Activated CD4-positive, alpha-beta T cell treated with anti-CD3 and anti-CD28 coated beads, Interleukin-2, Interleukin-6, amounts not matched to agents 100 ng/mL and 50 ng/mL, durations not matched to agents 16 hours and 8 hours (primary cell): Measurements from ENCODE around the gene KRT20.
"Not testable (repeated sequence)": the region's sequence is repeated elsewhere in the genome, so short reads cannot be mapped to it uniquely, and the experiment has no call there.

Experiments
- DNase-seq: peaks from one replicate; pipeline ENCODE4 v3.0.0-alpha.2; 2020

KRT20 gene

GRCh38 chr17:40884708-40885512, at the start of gene KRT20:
KRT20 (minus strand) TSS chr17:40885242; CDS start chr17:40885185, 57 bp downstream.
- no peak for DNase-seq

- no peak for DNase-seq
Observed at GRCh38 chr17:40932608-40933007, 47.6 kb upstream of the KRT20 start.

GRCh38 chr17:40931311-40931710, 46.3 kb upstream of the KRT20 start:
- no peak for DNase-seq

GRCh38 chr17:40926341-40926740, 41.3 kb upstream of the KRT20 start:
- DNase-seq, result no peak

DNA sequence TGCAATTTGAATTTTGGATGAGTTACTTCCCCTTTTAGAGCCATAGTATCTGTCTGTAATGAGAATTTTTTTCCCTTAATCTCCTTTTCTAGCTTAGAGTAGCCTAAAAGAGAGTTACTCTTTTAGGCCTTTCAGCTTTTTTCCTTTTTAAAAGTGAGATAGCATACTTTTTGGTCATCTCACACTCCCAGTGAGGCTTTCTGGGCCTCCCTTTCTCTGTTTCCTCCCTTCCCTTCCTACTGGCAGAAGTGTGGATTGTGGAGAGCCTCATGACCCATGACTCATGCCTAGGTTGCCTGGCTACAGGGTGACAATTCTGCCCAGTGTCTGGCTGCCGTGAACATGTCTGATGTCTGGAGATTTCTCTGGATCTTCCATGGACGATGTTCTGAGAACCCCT, 37.2 kb upstream of the KRT20 start:
- DNase-seq, result no peak

DNA sequence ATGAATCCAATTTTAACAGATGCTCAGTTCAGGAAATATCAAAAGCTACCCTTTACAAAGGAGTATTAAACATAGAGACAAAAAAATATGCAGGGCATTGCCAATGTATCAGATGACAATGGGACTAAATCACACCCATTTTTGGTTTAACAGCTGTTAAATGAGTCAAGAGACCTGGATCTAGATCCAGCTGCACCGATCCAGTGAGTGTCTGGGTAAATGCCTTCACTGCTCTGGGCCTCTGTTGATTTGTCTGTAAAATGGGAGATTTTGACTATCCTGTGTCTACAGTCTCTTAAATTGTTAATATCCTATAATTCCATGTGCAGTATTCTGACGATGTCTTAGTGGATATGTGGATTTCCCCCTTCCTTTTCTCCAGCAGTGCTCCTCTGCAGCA, 36.0 kb upstream of the KRT20 start:
- DNase-seq, result no peak

- DNase-seq, result not testable (repeated sequence)
Observed at GRCh38 chr17:40917116-40917515, 32.1 kb upstream of the KRT20 start.

DNA sequence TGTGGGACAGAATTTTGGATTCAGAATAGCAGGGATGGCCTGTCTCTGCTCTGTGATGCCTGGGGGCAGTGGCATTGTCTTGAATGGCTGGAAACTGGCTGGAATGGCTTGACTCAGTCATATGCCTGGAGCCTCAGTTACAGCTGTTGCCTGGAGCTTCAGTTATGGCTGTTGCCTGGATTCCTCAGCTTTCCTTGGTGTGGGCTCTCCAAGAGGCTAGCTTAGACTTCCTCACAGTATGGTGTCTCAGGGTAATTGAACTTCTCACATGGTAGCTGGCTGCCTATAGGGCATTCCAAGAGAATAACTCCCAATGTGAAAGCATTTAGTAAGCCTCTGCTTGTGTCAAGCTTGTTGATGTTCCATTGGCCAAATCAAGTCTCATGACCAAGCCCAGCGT, 31.3 kb upstream of the KRT20 start:
- no peak for DNase-seq

DNA sequence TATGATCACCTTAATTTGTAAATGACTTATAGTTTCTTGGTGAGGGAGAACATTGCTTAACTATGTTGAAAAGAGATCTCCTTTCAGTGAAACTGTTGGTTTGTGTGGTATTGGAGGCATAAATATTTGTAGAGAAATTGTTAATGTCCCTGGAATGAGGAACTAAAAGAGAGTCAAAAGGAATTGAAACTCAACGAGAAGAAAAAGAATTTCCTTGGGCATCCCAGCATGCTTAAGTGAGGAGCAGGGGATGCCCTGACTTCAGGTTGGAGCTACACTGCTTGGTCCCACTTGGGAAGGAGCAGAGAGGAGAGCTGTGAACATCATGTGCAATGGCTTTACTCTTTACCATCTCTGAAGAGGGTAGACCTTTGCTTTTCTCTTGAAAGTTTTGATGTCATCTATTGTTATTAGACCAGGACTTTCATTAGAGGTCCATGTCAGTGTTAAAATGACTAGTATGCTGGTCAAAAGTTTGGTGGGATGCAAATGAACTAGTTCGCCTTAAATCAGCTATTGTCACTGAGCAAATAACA, 30.7 kb upstream of the KRT20 start:
- no peak for DNase-seq

- DNase-seq, result peak; percentile 43
Observed at GRCh38 chr17:40915199-40915661, 30.2 kb upstream of the KRT20 start.

GRCh38 chr17:40914075-40914855, 29.2 kb upstream of the KRT20 start:
- DNase-seq, result no peak

- DNase-seq, result no peak
Observed at GRCh38 chr17:40912486-40913210, 27.6 kb upstream of the KRT20 start.

- no peak for DNase-seq
Observed at GRCh38 chr17:40910441-40910841, 25.4 kb upstream of the KRT20 start.

GRCh38 chr17:40909755-40910154, 24.7 kb upstream of the KRT20 start:
- DNase-seq, result no peak

GRCh38 chr17:40909351-40909750, 24.3 kb upstream of the KRT20 start:
- DNase-seq, result peak; percentile 79

DNA sequence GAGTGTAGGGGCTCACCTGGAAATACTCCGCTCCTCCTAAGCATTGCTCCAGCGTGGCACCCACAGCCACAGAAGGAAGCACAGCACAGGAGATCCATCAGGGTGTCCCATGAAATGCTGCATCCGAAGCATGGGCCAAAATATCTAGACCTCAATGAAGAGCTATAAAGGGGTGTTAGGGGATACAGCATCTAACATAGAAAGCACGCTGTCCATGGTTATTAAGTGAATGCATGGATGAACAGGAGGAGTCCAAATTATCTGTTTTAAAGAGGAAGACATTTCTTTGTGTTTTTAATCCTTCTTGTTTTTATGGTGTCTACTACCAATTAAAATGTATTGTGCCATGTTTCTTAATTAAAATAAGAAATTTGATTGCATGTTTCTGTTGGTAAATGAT, 21.6 kb upstream of the KRT20 start:
- no peak for DNase-seq

GRCh38 chr17:40905370-40905769, 20.3 kb upstream of the KRT20 start:
- no peak for DNase-seq

GRCh38 chr17:40903129-40903847, 18.2 kb upstream of the KRT20 start:
- peak; percentile 4 for DNase-seq

DNA sequence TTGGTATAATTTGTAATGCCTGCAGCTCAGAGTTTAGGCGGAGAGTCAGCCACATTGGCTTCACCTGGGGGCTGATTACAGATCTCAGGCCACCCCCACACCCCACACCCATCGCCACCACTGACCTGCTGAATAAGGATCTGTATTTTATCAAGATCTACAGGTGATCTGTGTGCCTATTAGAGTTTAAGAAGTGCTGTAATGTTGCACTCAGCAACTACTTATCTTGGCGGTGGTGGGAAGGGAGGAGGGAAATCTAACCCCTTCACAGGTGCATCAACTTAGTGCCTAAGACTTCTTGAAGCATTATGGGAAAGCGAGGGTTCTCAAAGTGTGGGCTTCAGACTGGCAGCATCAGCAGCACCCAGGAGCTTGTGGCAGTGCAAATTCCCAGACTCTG, 17.5 kb upstream of the KRT20 start:
- DNase-seq, result no peak

GRCh38 chr17:40901981-40902474, 17.0 kb upstream of the KRT20 start:
- peak; percentile 9 for DNase-seq

DNA sequence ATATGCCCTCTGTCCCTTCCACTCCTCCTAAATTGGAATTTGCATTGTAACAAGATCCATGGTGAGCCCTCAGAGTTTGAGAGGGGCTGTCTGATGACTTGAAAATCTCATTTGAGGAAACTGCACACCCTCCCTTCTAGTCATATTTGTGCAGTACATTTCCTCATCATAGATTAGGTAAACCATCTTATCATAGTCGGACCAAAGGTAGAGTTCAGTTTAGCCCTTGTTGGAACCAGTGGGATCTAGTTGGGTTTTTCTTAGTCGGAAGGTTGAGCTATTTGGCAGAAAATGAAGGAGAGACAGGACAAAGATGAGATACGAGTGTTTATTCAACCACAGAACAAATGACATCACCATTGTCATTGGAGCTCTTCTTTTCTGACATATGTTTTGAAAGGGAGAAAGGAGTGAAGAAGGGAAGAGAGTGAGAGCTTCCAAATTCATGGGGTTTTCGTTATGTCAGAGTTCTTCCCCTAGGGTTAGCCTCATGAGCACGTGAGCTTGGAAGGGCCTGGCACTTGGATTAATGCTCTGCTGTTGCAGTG, 15.8 kb upstream of the KRT20 start:
- no peak for DNase-seq

- no peak for DNase-seq
Observed at GRCh38 chr17:40896916-40897455, 11.9 kb upstream of the KRT20 start.
